Measurements from ENCODE around the gene FOXK1.
"Not testable (repeated sequence)": the region's sequence is repeated elsewhere in the genome, so short reads cannot be mapped to it uniquely, and the experiment has no call there.

Gene FOXK1

DNA sequence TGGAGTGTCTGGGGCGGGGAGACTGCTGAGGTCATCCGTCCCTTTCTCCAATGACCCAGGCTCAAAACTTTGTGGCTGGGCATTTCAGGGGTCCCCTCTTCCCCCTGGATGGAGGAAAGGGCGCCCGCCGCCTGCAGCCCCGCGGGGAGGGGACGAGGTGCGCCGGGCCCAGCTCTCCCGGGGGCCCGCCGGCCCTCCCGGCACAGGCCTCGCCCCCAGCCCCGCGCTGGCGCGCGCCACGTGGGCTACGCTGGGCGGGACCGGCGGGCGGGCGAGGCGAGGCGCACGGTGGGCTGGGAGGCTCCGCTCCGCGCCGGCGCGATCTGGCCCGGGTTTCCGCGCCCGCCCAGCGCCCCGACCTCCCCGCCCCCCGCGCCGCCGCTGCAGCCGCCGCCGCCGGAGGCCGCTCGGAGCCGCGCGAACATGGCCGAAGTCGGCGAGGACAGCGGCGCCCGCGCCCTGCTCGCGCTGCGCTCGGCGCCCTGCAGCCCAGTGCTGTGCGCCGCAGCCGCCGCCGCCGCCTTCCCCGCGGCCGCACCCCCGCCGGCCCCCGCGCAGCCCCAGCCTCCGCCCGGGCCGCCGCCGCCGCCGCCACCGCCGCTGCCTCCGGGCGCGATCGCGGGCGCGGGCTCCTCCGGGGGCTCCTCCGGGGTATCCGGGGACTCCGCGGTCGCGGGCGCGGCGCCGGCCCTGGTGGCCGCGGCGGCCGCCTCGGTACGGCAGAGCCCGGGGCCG is at the start of gene FOXK1:
TSS of gene FOXK1 (plus strand) at position 410 of the 735 bp plus-strand sequence. CDS start at position 424, 14 bp downstream.
- peak; percentile 41 for DNase-seq

DNA sequence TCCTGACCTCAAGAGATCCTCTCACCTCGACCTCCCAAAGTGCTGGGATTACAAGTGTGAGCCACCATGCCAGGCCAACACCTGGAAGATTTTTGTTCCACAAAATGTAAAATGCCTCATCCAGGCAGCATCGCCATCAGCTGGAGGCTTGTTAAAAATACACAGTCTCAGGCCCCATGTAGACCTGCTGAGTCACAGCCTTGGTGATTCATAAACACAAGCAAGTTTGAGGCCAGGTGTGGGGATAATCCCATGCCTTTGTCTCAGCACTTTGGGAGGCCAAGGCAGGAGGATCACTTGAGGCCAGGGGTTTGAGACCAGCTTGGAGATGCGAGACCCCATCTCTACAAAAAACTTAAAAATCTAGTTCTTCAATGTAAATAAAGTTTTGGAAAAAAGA is 49.1 kb upstream of the FOXK1 start:
- DNase-seq, result no peak

DNA sequence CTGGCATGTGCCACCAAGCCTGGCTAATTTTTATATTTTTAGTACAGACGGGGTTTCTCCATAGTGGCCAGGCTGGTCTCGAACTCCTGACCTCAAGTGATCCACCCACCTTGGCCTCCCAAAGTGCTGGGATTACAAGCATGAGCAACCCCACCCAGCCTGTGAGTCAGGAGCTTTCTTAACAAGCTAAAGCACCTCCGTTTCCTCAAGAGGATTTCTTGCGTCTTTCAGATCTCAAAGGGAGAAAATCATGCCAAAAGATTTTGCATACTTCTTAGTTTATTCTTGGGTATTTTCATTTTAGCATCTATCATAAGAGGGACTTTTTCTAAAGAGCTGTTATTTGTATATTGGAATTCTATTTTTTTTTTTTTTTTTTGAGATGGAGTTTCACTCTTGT is 47.9 kb upstream of the FOXK1 start:
- no peak for DNase-seq

DNA sequence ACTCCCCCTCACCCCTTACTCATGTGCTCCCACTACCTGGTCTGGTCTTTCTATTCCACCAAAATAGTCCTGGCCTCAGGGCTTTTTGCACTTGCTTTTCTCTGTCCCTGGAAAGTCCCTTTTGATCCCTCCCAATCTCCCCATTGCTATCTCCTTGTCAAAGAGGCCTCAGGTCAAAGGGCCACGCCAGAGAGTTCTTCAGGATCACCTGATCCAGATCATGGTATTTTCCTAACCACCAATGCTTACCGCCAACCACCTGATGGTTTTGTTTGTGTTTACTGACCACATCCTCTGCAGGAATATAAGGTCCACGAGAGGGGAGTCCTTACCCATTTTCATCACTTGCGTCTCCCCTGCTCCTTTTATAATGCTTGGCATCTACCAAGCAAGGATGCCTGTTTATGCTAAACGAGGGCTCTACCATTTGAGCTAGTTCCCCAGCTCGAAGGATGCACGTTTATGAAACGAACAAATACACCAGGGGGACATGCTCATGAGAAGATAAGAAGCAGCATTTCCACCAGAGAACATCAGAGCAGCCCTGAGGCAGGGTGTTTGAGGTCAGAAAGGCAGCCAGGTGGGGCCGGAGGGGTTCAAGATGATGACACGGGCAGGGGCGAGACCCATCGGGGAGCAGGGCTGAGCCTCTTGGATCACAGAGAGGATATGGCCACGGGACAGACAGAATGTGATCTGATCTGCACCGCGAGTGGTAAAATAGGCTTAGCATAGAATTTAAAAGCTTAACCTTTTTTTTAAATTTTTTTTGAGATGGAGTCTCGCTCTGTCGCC is 43.1 kb upstream of the FOXK1 start:
- DNase-seq, result no peak

DNA sequence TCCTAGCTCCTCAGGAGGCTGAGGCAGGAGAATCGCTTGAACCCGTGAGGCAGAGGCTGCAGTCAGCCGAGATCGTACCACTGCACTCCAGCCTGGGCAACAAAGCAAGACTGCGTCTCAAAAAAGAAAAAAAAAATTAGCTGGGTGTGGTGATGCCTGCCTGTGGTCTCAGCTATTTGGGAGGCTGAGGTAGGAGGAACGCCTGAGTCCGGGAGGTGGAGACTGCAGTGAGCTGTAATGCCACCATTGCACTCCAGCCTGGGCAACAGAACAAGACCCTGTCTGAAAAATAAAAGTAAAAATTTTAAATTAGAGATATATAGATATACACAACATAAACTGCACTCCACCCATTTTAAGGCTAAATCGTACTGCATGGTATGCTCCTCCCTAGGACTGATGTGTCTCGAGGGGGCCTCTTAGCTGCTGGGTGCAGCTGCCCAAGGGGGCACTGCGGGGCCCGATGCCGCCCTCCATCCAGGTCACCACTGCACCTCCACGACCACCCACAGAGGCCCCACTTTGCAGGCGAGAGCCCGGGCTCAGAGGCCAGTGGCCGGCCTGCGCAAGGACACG is 40.9 kb upstream of the FOXK1 start:
- DNase-seq, result no peak

DNA sequence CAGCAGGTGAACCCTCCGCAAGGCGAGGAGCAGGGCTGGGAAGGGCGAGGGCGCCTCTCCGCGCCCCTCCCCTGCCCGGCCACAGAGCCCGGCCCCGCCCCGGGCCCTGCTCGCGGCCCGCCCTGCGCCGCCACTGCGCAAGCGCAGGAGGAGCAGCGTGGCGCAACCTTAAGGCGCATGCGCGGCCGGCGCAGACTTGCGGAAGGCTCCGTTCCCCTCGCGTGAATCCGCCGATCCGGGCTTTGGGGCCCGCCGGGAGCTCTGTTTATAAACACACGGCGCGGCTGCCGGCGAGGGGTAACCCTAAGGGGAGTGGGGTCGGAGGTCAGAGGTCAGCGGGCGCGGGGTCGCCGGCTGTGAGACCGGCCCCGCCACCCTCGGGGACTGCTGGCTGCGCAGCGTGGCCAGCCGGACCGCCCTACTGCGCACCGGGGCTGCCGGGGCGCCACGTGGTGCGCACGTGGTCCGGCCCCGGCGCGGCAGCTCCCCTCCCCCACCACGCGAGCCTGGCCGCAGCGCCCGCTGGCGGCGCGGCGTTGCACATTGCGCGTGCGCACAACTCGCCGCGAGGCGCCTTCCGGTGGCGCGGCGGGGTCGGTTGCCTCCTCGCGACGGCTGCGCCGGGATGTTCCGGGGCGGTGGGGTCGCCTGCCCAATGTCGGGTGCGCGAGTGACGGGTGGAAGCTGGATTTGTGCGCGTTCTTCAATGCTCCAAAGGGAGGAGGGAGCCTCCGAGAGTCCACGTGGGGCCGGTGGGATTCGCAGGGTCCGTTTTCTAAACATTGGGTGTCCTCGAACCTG is 40.2 kb upstream of the FOXK1 start:
- peak; percentile 90 for DNase-seq

DNA sequence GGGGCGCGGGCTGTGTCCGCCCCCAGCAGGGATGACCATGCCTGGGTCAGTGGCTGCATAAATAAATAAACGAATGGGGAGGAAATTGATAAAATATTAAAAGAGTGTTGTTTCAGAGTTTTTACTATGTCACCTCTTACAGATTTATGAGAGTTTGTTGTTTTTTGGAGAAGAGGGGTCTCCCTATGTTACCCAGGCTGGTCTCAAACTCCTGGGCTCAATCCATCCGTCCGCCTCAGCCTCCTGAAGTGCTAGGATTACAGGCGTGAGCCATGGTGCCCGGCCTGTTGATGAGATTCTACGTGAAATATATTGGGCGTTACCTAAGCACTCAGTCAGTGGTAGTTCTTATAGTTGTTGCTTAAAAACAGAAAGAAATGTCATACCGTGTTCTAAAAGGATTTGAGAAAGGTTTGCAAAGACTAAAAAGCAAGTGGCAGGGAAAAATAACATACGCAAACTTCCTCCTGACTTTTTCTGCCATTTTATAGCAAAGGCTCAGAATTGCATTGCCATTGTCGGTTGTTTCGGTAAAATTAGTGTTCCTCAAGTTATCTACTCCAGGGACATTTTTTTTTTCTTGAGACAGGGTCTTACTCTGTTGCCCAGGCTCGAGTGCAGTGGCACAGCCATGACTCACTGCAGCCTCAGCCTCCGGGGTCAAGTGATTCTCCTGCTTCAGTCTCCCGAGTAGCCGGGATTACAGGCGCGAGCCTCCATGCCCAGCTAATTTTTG is 39.5 kb upstream of the FOXK1 start:
- DNase-seq, result no peak

DNA sequence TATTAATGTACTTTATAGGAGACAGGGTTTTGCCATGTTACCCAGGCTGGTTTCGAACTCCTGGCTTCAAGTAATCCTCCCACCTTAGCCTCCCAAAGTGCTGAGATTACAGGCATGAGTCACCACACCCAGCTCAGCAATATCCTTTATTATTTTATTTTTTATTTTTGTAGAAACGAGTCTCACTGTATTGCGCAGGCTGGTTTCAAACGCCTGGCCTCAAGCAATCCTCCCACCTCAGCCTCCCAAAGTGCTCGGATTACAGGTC is 39.0 kb upstream of the FOXK1 start:
- not testable (repeated sequence) for DNase-seq

DNA sequence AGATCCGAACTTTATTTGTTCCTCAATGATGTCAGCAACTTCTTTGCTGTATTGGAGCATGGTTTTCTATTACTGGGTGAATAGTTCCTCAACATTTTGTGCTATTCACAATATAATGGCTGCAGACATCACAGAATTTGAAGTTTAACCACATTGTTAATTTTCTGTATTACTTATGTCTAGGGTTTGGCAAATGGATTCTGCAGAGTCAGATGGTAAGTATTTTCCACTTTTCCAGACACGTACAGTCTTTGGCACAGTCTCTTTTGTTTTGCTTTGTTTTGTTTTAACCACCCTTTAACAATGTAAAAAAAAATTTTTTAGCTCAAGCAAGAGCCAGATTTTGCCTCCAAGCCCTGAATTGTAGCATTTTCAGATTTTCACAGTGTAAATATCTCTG is 36.8 kb upstream of the FOXK1 start:
- DNase-seq, result no peak

DNA sequence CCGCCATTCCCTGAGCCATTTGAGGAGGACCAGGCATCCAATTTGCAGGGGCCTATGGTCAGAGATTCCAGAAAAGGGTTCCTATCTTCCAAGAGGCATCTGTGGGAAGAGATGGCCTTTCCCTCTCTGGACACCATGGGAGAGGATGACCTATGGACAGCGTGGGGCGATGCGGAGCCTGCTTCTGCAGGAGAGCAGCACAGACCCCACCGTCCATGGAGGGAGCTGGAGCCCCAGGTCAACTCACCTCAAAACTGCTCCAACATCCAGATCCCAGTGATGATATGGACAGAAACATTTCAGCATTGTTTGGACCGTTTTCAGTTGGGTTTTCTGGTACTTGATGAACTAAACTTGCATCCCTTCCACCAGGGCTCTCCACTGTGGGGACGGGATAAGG is 34.0 kb upstream of the FOXK1 start:
- no peak for DNase-seq

DNA sequence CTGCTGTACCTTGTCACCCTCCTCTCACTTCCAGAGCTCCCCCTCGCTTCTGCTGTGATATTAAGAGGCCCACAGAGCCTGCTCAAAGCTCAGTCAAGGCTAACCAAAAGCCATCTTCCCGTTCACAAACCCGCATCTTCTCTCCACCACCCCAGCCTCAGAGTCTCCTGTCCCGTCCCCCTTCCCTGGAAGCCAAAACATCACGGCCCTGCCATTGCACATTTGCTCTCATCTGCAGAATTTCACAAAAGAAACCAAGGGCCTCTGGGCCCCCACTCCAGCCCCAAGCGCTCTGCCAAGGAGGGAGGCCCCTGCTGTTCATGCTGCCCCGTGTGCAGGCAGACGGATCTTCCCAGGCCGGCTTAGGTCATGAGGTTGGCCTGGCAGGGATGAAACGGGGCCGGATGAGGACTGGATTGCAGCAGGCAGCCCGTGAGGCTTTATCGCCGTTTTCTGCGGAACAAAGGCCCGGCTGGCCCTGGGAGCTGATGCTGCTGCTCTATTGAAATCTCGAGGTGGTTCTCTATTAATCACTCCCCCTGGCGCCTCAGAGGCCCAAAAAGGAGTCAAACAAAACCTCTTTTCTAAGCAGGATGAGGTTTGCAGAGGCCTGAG is 31.6 kb upstream of the FOXK1 start:
- no peak for DNase-seq

DNA sequence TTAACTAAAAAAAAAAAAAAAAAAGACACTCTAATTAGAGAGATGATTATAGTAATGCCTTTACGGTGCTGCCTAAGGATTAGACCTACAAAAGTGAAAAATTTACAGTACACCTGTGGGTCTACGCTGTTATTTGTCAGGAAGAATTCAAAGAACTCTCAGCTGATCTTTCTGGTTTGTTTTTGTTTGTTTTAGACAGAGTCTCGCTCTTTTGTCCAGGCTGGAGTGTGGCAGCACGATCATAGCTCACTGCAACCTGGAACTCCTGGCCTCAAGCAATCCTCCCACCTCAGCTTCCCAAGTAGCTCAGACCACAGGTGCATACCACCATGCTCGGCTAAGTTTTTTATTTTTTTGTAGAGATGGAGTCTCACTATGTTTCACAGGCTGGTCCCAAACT is 28.3 kb upstream of the FOXK1 start:
- DNase-seq, result no peak

DNA sequence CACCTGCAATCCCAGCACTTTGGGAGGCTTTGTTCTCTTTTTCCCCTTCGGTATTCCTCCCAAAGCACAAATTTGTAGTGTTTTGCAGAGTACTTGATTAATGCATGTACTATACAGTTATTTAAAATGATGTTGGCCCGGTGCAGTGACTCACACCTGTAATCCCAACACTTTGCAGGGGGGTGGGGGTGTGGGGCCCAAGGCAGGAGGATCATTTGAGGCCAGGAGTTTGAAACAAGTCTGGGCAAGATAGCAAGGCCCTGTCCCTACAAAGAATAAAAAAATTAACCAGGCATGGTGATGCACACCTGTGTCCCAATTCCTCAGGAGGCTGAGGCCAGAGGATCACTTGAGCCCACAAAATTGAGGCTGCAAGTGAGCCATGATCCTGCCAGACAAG is 26.8 kb upstream of the FOXK1 start:
- DNase-seq, result no peak

DNA sequence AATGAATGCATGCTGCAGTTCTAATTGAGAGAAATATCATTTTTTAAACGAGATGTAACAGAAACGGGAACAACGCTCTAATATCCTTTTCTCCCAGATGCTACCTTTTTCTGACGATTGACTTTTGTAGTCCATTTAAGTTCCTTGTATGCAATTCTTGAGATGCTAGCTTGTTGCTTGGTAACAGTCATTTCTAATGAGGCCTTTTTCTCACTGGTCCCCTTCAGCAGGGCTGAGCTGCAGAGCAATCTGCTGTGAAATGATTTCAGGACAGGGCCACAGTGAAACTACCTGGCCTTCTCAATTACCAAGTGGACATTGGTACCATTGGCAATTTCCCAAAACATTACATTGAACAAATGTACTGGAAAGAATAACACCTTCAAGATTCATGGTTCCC is 26.2 kb upstream of the FOXK1 start:
- no peak for DNase-seq

DNA sequence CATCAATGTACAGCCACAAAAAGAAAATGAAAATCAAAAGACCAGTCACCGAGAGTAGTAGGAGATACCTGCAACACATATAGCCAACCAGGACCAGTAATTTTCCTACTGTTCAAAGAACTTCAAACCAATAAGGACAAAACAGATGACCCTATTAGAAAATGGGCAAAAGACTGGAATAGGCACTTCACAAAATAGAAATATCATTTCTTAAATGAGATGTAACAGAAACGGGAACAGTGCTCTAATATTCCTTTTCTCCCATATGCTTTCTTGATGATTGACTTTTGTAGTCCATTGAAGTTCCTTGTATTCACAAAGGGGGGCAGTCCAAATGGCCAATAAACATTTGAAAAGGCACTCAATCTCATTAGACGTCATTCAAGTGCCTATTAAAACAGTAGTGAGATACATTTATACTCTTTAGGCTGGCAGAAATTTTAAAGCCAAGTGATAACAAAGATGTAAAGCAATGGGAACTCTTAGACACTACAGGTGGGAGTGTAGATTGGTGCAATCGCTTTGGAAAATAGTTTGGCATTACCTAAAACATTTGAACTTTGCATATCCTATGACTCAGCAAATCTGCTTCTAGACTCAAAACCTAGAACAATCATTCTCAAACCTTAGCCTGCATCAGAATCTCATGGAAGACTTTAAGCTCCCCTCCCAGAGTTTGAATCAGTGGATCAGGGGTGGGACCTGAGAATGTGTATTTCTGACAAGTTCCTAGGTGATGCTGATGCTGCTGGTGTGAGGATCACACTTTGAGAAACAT is 24.3 kb upstream of the FOXK1 start:
- no peak for DNase-seq

DNA sequence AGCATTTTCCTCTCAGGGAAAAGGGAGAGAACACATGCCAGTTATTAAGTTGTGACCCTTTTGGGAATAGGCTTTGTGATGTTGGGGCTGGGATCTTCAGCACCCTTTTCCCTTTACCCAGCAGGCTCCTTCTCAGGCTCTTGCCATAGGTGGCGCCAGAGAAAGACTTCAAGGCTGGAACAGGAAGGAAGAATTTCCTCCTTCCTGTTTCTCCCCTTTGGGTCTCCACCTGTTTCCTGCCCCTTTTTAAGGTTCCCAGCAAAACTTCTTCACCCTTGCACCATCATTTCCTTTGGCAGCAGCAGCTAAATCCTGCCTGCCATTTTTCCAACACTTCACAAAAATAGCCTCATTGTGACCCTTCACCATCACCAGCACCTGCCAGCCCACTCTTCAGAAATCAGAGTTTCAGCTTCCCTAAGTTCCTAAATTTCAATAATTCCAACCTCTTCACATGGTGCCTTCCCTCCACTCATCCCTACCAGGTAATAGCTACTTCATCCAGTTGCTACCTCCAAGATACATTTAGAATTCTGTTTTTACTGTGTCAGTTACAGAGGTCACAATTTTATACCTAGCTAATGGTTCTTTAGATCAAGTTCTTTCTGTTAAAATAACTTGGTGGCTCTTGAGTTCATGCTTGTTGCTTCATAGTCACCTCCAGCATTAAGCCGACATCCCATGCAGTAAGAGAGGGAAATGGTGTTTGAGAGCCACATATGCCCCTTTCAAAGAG is 22.4 kb upstream of the FOXK1 start:
- DNase-seq, result no peak

DNA sequence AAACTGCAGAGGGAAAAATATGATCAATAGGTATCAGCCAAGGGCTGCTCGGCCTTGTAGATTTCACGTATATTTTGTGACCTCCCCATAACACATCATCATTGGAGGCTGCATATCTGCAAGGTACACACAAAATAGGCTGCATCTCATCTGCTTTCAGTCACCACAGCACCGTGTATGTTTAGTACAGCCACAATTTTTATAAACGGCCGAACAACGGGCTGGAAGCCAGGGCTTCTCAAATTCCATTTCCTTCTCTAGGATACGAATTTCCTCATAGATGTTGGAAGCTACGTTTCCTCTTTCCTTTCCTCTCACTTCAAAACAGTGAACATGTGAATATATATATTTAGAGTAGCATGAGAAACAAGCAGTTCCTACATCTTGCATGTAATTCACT is 20.2 kb upstream of the FOXK1 start:
- DNase-seq, result no peak

DNA sequence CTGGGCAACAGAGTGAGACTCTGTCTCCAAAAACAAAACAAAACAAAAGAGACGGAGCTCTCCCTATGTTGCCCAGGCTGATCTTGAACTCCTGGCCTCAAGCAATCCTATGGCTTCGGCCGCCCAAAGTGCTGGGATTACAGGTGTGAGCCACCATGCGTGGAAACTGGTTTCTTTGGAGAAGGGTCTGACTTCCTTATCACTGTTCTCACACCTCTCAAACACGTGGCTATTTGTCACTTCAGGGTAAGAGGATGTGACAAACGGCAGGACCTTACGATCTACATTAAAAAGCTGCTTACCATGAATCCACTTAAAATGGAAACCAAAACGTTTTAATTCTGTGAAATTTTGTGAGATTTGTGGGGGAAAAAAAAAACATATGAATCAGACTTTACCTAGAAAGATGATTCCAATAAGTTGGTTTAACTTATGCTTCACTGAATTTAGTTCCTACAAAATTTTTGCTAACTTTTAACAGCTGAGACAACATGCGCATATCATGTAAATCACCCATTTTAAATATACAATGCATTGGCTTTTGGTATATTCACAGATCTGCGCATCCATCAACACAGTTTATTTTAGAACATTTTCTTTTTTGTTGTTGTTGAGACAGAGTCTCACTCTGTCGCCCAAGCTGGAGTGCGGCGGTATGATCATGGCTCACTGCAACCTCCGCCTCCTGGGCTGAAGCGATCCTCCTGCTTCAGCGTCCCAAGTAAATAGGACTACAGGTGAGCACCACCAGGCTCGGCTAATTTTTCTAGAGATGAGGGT is 18.7 kb upstream of the FOXK1 start:
- no peak for DNase-seq

DNA sequence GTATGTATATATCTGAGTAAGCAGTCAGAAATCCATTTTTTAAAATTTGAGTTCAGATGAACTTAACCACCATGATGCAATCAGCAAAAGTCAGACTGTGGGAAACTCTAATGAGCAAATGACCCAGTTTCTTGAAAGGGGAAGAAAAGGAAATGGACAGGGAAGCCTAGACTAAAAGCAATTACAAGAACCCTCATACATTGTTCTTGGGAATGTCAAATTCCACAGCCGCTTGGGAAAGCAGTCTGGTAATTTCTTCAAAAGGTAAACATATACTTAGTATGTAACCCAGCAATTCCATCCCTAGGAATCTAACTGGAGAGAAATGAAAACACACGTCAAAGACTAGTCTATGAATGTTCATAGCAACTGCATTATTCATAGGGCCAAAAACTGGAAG is 16.4 kb upstream of the FOXK1 start:
- DNase-seq, result no peak
